Neural cell (in vitro differentiated cells): ENCODE measurements around the gene HECW1.

Source experiments
- POLR2AphosphoS5 ChIP-seq: IDR thresholded peaks from 2 replicates; pipeline ENCODE4 v1.6.1; 2012
- SMC3 ChIP-seq: fragments of 450-650 bp; conservative IDR thresholded peaks from 2 replicates; pipeline ENCODE4 v1.6.1; 2014; ENCODE audit warnings: antibody characterized with exemption, mild to moderate bottlenecking, moderate library complexity; ENCODE audit not compliant: poor library complexity
- TF ChIP-seq, protein P1 (sequence below): fragments of 450-650 bp; IDR thresholded peaks from 2 replicates; pipeline ENCODE4 v1.5.1; 2014; ENCODE audit warnings: antibody characterized with exemption, mild to moderate bottlenecking, moderate library complexity; ENCODE audit not compliant: poor library complexity, severe bottlenecking

DNA sequence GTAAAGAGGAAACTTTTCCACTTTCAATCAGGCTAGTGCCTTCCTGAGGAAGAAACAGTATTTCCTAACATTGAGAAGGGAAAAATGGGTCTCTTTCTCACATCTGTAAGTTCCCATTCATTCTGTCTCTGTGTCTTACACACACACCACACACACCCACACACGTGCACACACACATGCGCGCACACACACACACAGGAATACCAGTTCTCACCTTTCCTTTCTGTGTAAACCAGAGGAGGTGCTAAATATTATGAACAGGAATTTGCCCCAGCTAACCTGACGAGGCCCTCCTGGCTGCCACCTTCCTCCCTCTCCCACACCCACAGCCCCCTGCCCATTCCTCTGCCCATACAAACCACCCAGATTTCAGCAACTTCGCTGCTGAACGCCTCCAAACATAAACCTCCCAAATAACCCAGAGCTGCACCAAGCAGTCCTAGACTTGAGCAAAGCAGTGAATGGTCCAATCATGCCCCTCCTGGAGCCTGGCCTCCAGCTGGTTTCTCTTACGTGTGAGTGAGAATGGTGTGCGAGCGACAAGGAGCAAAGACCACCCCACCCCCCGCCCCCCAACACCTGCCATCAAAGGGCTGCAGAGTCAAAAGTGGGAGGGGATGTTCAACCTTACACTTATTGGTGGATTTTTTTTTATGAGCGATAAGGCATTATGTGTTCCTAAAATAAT lies 190.5 kb downstream of the HECW1 start:
- TF ChIP-seq, protein P1, sequence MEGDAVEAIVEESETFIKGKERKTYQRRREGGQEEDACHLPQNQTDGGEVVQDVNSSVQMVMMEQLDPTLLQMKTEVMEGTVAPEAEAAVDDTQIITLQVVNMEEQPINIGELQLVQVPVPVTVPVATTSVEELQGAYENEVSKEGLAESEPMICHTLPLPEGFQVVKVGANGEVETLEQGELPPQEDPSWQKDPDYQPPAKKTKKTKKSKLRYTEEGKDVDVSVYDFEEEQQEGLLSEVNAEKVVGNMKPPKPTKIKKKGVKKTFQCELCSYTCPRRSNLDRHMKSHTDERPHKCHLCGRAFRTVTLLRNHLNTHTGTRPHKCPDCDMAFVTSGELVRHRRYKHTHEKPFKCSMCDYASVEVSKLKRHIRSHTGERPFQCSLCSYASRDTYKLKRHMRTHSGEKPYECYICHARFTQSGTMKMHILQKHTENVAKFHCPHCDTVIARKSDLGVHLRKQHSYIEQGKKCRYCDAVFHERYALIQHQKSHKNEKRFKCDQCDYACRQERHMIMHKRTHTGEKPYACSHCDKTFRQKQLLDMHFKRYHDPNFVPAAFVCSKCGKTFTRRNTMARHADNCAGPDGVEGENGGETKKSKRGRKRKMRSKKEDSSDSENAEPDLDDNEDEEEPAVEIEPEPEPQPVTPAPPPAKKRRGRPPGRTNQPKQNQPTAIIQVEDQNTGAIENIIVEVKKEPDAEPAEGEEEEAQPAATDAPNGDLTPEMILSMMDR: no peak
- TF ChIP-seq POLR2AphosphoS5: no peak
- no peak for TF ChIP-seq SMC3
